Dermis microvascular lymphatic vessel endothelial cell (primary cell): ENCODE measurements around the gene GPR45. TPM values are rescaled to one million over a fixed set of nuclear protein-coding genes. Genes with fewer than 3 reads are reported as not detected.

Experiments
- total RNA-seq: library from RNA; depleted of rRNA; stranded (reverse); fragments of >200 nt; gene quantifications from 2 replicates; pipeline ENCODE4 v1.2.1, GENCODE V29; 2014

GPR45 gene
- total RNA-seq, 1 donor from 2014 or later = not detected

Other genes with a start within 250 kb of the GPR45 start
- 12.9 and 18.7 TPM in 2 replicates for gene MRPS9, start 203.7 kb upstream of the GPR45 start, total RNA-seq
- 33.0 and 57.5 TPM in 2 replicates for gene TGFBRAP1, start 88.0 kb downstream of the GPR45 start, total RNA-seq
- gene C2orf49, start 95.8 kb downstream of the GPR45 start, total RNA-seq = 10.3 and 10.6 TPM in 2 replicates
- gene FHL2, start 157.3 kb downstream of the GPR45 start, total RNA-seq = 21.3 and 33.0 TPM in 2 replicates